ENCODE measurements around the gene SGMS1.

DNA sequence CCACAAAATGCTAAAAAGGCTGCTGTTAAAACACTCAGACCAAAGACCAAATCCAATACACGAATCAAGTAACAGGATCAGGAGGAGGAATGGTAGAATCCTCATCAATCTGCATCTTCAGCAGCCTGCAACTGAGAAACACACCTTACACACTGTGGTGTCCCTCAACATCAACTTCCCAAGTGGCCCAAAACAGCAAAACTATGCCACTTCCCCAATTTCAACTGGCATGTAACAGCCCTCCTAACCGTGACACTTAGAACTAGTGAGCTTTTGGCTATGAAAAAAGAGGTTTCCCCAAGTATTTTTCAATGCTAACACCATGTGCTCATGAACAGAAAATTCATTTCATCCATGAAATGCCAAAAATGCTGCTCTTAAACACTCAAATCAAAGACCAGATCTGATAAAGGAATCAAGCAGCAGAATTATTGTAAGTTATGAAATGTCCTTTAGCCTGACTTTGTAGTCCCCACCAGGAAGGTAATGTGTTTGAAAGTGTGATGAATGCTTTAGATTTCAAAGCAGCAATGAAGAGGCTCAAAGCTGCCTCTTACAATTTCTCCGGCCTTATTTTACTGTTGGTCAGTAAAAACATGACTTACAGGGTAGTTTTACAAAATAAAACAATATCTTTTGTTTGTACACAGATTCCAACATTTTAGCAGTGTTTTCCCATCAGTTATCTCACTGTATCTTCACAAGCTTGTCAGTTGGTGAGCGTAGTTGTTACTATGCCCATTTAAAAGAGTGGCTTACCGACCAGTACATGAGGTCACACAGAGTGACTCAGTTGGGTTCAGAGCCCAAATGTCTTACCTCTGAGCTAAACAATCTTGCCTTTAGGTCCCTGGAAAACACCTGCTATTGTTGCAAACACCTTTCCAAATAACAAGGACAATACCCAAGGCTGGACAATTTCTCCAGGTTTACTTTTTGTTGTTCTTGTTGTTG lies 306.8 kb downstream of the SGMS1 start:
- TF ChIP-seq EZH2 (IDR thresholded peaks at IDR 0.05; ENCODE audit: borderline replicate concordance, low read length) = no peak
- no peak for TF ChIP-seq CTCF (IDR thresholded peaks at IDR 0.05; ENCODE audit: low read length)

Measured in OCI-LY1 (cell line).